ENCODE results near the gene TRPC4. TPM values are rescaled to one million over a fixed set of nuclear protein-coding genes. Genes with fewer than 3 reads are reported as not detected.

The TRPC4 gene
- total and polyA plus RNA-seq, 10 donors, result 0.06 to 0.42 (median 0.15) TPM; not detected in 4

DNA sequence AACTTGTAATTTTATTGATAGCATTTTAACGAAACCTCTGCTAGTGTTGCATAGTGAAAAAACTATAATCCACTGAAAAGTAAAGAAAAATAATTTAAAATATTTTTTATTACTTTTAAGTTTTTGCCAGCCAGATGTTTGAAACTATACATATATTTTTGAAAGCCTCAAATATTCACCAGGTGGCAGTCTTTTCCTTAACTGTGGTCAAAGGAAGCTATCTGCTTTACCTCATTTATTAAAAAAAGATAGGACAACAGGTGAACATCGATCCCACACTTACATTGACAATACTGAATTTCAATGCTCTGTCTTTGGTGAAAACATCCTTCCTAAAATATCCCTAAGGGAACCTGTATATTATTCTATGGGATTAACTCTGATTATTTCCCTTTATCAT is 100.5 kb downstream of the TRPC4 start:
- TF ChIP-seq, protein P1, sequence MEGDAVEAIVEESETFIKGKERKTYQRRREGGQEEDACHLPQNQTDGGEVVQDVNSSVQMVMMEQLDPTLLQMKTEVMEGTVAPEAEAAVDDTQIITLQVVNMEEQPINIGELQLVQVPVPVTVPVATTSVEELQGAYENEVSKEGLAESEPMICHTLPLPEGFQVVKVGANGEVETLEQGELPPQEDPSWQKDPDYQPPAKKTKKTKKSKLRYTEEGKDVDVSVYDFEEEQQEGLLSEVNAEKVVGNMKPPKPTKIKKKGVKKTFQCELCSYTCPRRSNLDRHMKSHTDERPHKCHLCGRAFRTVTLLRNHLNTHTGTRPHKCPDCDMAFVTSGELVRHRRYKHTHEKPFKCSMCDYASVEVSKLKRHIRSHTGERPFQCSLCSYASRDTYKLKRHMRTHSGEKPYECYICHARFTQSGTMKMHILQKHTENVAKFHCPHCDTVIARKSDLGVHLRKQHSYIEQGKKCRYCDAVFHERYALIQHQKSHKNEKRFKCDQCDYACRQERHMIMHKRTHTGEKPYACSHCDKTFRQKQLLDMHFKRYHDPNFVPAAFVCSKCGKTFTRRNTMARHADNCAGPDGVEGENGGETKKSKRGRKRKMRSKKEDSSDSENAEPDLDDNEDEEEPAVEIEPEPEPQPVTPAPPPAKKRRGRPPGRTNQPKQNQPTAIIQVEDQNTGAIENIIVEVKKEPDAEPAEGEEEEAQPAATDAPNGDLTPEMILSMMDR (IDR thresholded peaks at IDR 0.05 in 8 of 11, conservative IDR thresholded peaks at IDR 0.05 in 3 of 11), result no peak
- no peak for TF ChIP-seq POLR2A (IDR thresholded peaks at IDR 0.05)
- TF ChIP-seq POLR2AphosphoS5 (IDR thresholded peaks at IDR 0.05), result no peak
- no peaks in the 10 kb centered on the region for H3K4me1 ChIP-seq
- DNase-seq, result no peak
- H3K27ac ChIP-seq, result no peak overlapping the region
- no peak overlapping the region for H3K4me3 ChIP-seq
- H3K9me3 ChIP-seq, result no peaks in the 10 kb centered on the region
- intact Hi-C loops (cut with DNase I; ENCODE audit: low total_unique reads), result no loop called here
- H3K27me3 ChIP-seq (replicated peaks in 1 of 7), result no peaks in the 10 kb centered on the region
- H3K36me3 ChIP-seq, result no peaks in the 10 kb centered on the region
- WGBS, 5 donors, result 65 to 79% (median 76%) methylated on average over 2 of the region's 2 CpGs

DNA sequence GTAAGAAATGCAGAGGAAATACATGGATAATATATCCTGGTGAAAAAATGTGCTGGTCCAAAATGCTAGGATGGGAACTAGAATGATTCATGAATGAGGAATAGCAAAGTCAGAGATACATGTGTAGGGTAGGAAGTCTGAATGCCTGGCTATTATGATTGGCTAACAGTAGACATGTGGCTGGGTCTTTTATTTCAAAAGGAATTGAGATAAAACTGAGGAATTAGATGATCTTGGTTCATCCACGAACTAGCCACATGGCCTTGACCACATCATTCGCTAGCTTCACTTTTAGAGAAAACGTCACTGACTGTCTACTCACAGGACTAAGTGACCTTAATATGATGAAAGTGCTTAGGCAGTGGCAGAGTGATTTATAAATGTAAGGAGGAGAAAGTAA is 103.1 kb downstream of the TRPC4 start:
- intact Hi-C loops (cut with DNase I; ENCODE audit: low total_unique reads), result no loop called here
- Histone ChIP-seq H3K9me3 (no peaks in the 10 kb centered on the region), H3K36me3 (no peaks in the 10 kb centered on the region), H3K4me3 (no peak overlapping the region), H3K27me3 (replicated peaks in 1 of 7) (no peaks in the 10 kb centered on the region), H3K4me1 (no peaks in the 10 kb centered on the region), H3K27ac (no peak overlapping the region)
- no peak for TF ChIP-seq POLR2AphosphoS5 (IDR thresholded peaks at IDR 0.05)
- TF ChIP-seq, protein P1 (IDR thresholded peaks at IDR 0.05 in 8 of 11, conservative IDR thresholded peaks at IDR 0.05 in 3 of 11), result no peak
- TF ChIP-seq POLR2A (IDR thresholded peaks at IDR 0.05), result no peak
- no peak for DNase-seq
- WGBS, 5 donors, result 76 to 83% (median 81%) methylated on average over 3 of the region's 3 CpGs

- TF ChIP-seq, protein P1 (IDR thresholded peaks at IDR 0.05 in 8 of 11, conservative IDR thresholded peaks at IDR 0.05 in 3 of 11), result no peak
- TF ChIP-seq POLR2A (IDR thresholded peaks at IDR 0.05), result no peak
- no peak for TF ChIP-seq POLR2AphosphoS5 (IDR thresholded peaks at IDR 0.05)
- Histone ChIP-seq H3K4me1 (no peaks in the 10 kb centered on the region), H3K36me3 (no peaks in the 10 kb centered on the region), H3K27ac (no peak overlapping the region), H3K4me3 (no peak overlapping the region), H3K27me3 (replicated peaks in 1 of 7) (no peaks in the 10 kb centered on the region), H3K9me3 (no peaks in the 10 kb centered on the region)
- no peak for DNase-seq
- 61 to 93% (median 77%) methylated on average over 3 of the region's 3 CpGs for WGBS, 5 donors
- intact Hi-C loops (cut with DNase I; ENCODE audit: low total_unique reads), result no loop called here
Observed at GRCh38 chr13:37755349-37755748, 114.2 kb downstream of the TRPC4 start.

DNA sequence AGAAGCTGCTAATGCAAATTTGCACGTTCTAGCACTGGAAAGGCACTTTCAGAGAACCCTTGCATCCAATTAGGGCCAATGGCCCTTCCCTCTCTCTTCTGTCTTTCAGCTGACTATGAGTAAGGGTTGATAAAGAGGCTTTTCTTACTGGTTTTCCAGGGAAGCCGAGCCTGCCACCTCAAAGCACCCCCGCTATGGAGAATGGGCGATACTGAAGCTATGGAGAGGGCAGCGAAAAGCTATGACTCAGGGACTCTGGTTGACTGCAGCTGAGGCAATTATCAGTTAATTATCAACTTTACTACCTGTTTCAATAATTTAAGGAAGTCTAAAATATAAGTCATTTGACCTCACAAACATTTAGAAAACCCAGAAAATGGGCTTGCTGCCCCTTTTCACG is 115.8 kb downstream of the TRPC4 start:
- DNase-seq, result no peak
- TF ChIP-seq POLR2A (IDR thresholded peaks at IDR 0.05), result no peak
- no peaks in the 10 kb centered on the region for H3K9me3 ChIP-seq
- H3K36me3 ChIP-seq, result no peaks in the 10 kb centered on the region
- no peak overlapping the region for H3K27ac ChIP-seq
- no peaks in the 10 kb centered on the region for H3K27me3 ChIP-seq (replicated peaks in 1 of 7)
- no peak overlapping the region for H3K4me3 ChIP-seq
- H3K4me1 ChIP-seq, result no peaks in the 10 kb centered on the region
- intact Hi-C loops (cut with DNase I; ENCODE audit: low total_unique reads), result no loop called here
- WGBS, 5 donors, result 73 to 88% (median 79%) methylated on average over 6 of the region's 6 CpGs

DNA sequence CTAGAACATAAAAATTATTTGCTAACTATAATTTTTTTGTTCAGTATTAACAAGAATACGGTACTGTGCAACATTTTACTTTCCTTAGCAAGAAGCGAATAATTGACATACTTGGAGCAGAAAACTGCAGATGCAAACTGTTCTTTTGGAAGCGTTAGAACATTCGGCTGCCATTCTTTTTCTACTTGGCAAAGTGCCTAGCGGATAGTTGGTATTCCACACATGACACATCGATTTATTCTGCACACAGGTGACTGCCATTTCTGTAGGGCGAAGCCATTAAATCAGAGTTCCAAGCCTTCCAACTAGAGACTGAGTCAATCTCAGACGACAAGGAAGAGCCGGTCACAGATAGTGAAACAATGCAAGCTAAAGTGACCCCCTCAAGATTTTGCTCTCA is 117.4 kb downstream of the TRPC4 start:
- intact Hi-C loops (cut with DNase I; ENCODE audit: low total_unique reads), result no loop called here
- no peaks in the 10 kb centered on the region for H3K4me1 ChIP-seq
- no peak overlapping the region for H3K27ac ChIP-seq
- H3K36me3 ChIP-seq, result no peaks in the 10 kb centered on the region
- H3K9me3 ChIP-seq, result no peaks in the 10 kb centered on the region
- TF ChIP-seq, protein P1 (IDR thresholded peaks at IDR 0.05 in 8 of 11, conservative IDR thresholded peaks at IDR 0.05 in 3 of 11), result no peak
- DNase-seq, result no peak
- 88 to 90% (median 89%) methylated on average over 9 of the region's 9 CpGs for WGBS, 5 donors
- H3K4me3 ChIP-seq, result no peak overlapping the region
- no peaks in the 10 kb centered on the region for H3K27me3 ChIP-seq (replicated peaks in 1 of 7)

Measured in spleen (tissue), 11 donors.